GM23338 (cell line): ENCODE data around the gene RFESD. TPM values are rescaled to one million over a fixed set of nuclear protein-coding genes. Genes with fewer than 3 reads are reported as not detected.

Source experiments
- polyA plus RNA-seq: library from polyadenylated mRNA; unstranded; fragments of >200 nt; fragmentation: Nextera tagmentation; extraction: Ambion mirVana; gene quantifications from 2 replicates; pipeline ENCODE4 v1.2.1, GENCODE V29; 2016
- total RNA-seq: library from RNA; depleted of rRNA; stranded (reverse); fragments of >200 nt; shearing (Covaris generic); gene quantifications from 2 replicates; pipeline ENCODE4 v1.2.3, GENCODE V29; 2014; rRNA removed

Gene RFESD
- total and polyA plus RNA-seq, 2 experiments from 2014 or later = 2.4 to 6.9 TPM

Other genes starting within 250 kb of the RFESD start
- gene SKIC3, start 91.8 kb upstream of the RFESD start, total RNA-seq = 65.3 and 75.1 TPM in 2 replicates
- gene SKIC3, start 91.8 kb upstream of the RFESD start, polyA plus RNA-seq = 111 and 119 TPM in 2 replicates
- 23.2 and 25.1 TPM in 2 replicates for gene ARSK, start 91.7 kb upstream of the RFESD start, total RNA-seq
- 40.8 and 43.7 TPM in 2 replicates for gene ARSK, start 91.7 kb upstream of the RFESD start, polyA plus RNA-seq
- gene GPR150, start 26.7 kb upstream of the RFESD start, total RNA-seq = 0.21 TPM in 1 of 2 replicates, not detected in the other
- gene GPR150, start 26.7 kb upstream of the RFESD start, polyA plus RNA-seq = 0.10 and 0.47 TPM in 2 replicates
- gene SPATA9, start 36.2 kb downstream of the RFESD start, total RNA-seq = not detected in 2 replicates
- not detected in 2 replicates for gene SPATA9, start 36.2 kb downstream of the RFESD start, polyA plus RNA-seq
- gene RHOBTB3, start 84.6 kb downstream of the RFESD start, total RNA-seq = 8.8 and 10.0 TPM in 2 replicates
- 13.4 and 15.7 TPM in 2 replicates for gene RHOBTB3, start 84.6 kb downstream of the RFESD start, polyA plus RNA-seq
- 9.5 and 14.9 TPM in 2 replicates for gene GLRX, start 175.9 kb downstream of the RFESD start, total RNA-seq
- 42.2 and 42.9 TPM in 2 replicates for gene GLRX, start 175.9 kb downstream of the RFESD start, polyA plus RNA-seq